Activated naive CD8-positive, alpha-beta T cell treated with anti-CD3 and anti-CD28 coated beads for 36 hours (primary cell): ENCODE data around the gene RSRC1. TPM values are rescaled to one million over a fixed set of nuclear protein-coding genes. Genes with fewer than 3 reads are reported as not detected.
"Not testable (repeated sequence)": the region's sequence is repeated elsewhere in the genome, so short reads cannot be mapped to it uniquely, and the experiment has no call there.

Experiments used
- DNase-seq: peaks from one replicate; pipeline ENCODE4 v3.0.0; 2021
- H3K27ac Mint-ChIP-seq: one replicate; pipeline ENCODE4 v1.8.0; 2022; ENCODE audit warnings: mild to moderate bottlenecking, moderate library complexity, mixed read lengths
- H3K27me3 Mint-ChIP-seq: one replicate; pipeline ENCODE4 v1.8.0; 2022; ENCODE audit warnings: mild to moderate bottlenecking, mixed read lengths
- H3K36me3 Mint-ChIP-seq: one replicate; pipeline ENCODE4 v1.8.0; 2021; ENCODE audit warnings: mild to moderate bottlenecking, mixed read lengths
- H3K4me1 Mint-ChIP-seq: one replicate; pipeline ENCODE4 v1.8.0; 2021; ENCODE audit warnings: mixed read lengths
- H3K4me3 Mint-ChIP-seq: one replicate; pipeline ENCODE4 v1.8.0; 2022; ENCODE audit warnings: mild to moderate bottlenecking, moderate library complexity, mixed read lengths
- H3K9me3 Mint-ChIP-seq: one replicate; pipeline ENCODE4 v1.8.0; 2022; ENCODE audit warnings: mixed read lengths
- total RNA-seq, 2 experiments: library from RNA; stranded (reverse); gene quantifications; one replicate each; pipeline ENCODE4 v1.2.3, GENCODE V29; 2021

The RSRC1 gene
- total RNA-seq, 2 experiments from 2014 or later = 33.2 to 37.1 TPM

- H3K9me3 Mint-ChIP-seq = peaks cover 12% of the 10 kb centered on the region
- no peaks in the 10 kb centered on the region for H3K4me1 Mint-ChIP-seq
- H3K27me3 Mint-ChIP-seq = no peaks in the 10 kb centered on the region
- DNase-seq = no peak
- H3K36me3 Mint-ChIP-seq = peaks cover 30% of the 10 kb centered on the region
- no peak overlapping the region for H3K27ac Mint-ChIP-seq
- no peak overlapping the region for H3K4me3 Mint-ChIP-seq
Measured at GRCh38 chr3:158337110-158337509, 227.2 kb downstream of the RSRC1 start.

- no peak for DNase-seq
- Mint-ChIP-seq H3K4me1 (no peaks in the 10 kb centered on the region), H3K9me3 (peaks cover 15% of the 10 kb centered on the region), H3K27ac (no peak overlapping the region), H3K36me3 (peaks cover 38% of the 10 kb centered on the region), H3K4me3 (no peak overlapping the region), H3K27me3 (no peaks in the 10 kb centered on the region)
Measured at GRCh38 chr3:158339638-158340037, 229.7 kb downstream of the RSRC1 start.

DNA sequence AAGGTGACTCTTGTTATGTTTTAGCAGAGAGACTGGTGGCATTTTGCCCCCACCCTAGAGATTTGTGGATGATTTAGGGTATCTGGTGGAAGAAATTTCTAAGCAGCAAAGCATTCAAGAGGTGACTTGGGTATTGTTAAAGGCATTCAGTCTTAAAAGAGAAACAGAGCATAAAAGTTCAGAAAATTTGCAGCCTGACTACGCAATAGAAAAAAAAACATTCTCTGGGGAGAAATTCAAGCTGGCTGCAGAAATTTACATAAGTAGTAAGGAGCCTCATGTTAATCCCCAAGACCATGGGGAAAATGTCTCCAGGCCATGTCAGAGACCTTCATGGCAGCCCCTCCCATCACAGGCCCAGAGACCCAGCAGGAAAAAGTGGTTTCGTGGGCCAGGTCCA, 231.1 kb downstream of the RSRC1 start:
- DNase-seq, H3K27me3 Mint-ChIP-seq, H3K27ac Mint-ChIP-seq, H3K4me1 Mint-ChIP-seq, H3K4me3 Mint-ChIP-seq: not testable (repeated sequence)
- peaks cover 16% of the 10 kb centered on the region for H3K9me3 Mint-ChIP-seq
- H3K36me3 Mint-ChIP-seq = peaks cover 33% of the 10 kb centered on the region

GRCh38 chr3:158347966-158348365, 238.1 kb downstream of the RSRC1 start:
- no peak overlapping the region for H3K27ac Mint-ChIP-seq
- peaks cover 8% of the 10 kb centered on the region for H3K9me3 Mint-ChIP-seq
- no peaks in the 10 kb centered on the region for H3K4me1 Mint-ChIP-seq
- no peak overlapping the region for H3K4me3 Mint-ChIP-seq
- DNase-seq = no peak
- no peaks in the 10 kb centered on the region for H3K27me3 Mint-ChIP-seq
- H3K36me3 Mint-ChIP-seq = peaks cover 18% of the 10 kb centered on the region

DNA sequence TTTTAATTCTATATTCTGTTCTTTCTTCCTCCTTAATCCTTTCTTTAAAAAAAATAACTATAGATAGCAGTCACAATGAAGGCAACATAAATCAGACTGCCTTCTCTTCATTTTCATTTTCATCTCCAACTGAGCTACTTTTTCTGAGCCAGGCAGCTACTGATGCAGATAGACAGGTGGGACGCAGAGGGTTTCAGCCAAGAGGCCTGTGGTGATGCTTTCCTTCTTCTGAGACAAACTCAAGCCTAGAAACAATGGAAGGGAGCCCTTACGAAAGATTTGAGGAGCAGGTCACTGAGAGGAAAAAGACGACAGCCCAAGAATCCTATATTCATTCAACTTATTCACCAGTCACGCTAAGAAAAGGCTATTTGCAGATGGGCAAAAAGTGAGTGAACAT, 241.1 kb downstream of the RSRC1 start:
- no peak for DNase-seq
- H3K4me3 Mint-ChIP-seq = no peak overlapping the region
- no peaks in the 10 kb centered on the region for H3K4me1 Mint-ChIP-seq
- H3K27me3 Mint-ChIP-seq = no peaks in the 10 kb centered on the region
- peaks cover 4% of the 10 kb centered on the region for H3K9me3 Mint-ChIP-seq
- H3K36me3 Mint-ChIP-seq = peaks cover 8% of the 10 kb centered on the region
- no peak overlapping the region for H3K27ac Mint-ChIP-seq

DNA sequence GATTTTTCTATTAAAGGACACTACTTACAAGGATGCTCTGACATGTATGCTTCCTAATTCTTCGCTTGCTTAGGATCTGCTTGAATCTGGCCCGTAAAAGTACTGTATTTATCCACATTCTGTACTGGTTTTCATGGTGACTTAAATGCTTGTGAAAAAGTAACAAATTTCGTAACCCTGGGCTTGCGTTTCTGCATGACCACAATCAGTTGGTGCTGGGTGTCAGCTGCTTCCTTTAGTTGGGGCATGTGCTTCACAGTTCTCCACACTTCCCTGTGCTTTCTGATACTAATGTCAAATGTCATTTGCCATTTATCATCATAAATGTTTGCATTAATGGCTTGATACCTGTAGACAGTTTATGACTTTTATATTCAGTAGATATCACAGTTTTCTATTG, 242.7 kb downstream of the RSRC1 start:
- no peaks in the 10 kb centered on the region for H3K27me3 Mint-ChIP-seq
- peaks cover 8% of the 10 kb centered on the region for H3K36me3 Mint-ChIP-seq
- no peak overlapping the region for H3K27ac Mint-ChIP-seq
- H3K4me1 Mint-ChIP-seq = no peaks in the 10 kb centered on the region
- no peak for DNase-seq
- peaks cover 4% of the 10 kb centered on the region for H3K9me3 Mint-ChIP-seq
- H3K4me3 Mint-ChIP-seq = no peak overlapping the region

DNA sequence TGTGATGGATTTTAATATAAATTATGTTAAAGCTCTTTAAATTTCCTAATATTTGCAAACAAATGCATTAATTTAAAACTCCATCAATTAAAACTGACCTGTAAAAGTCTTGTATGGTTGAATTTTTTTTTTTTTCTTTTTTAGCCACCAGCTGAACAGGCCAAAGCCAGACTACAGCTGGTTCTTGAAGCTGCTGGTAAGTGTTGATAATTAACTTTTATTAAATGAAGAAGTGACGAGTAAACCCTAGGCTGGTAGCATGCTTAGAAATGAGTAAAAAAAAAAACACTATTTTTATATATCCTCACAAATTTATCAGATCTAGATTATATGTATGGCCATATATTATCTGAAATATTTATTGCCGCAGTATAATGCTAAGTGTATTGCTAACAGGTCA, 244.8 kb downstream of the RSRC1 start:
- no peak for DNase-seq
- H3K9me3 Mint-ChIP-seq = peaks cover 1% of the 10 kb centered on the region
- no peaks in the 10 kb centered on the region for H3K27me3 Mint-ChIP-seq
- H3K27ac Mint-ChIP-seq = no peak overlapping the region
- H3K36me3 Mint-ChIP-seq = peaks cover 17% of the 10 kb centered on the region
- no peak overlapping the region for H3K4me3 Mint-ChIP-seq
- no peaks in the 10 kb centered on the region for H3K4me1 Mint-ChIP-seq

- no peaks in the 10 kb centered on the region for H3K27me3 Mint-ChIP-seq
- DNase-seq = no peak
- no peak overlapping the region for H3K27ac Mint-ChIP-seq
- H3K4me3 Mint-ChIP-seq = no peak overlapping the region
- H3K4me1 Mint-ChIP-seq = no peaks in the 10 kb centered on the region
- H3K36me3 Mint-ChIP-seq = peaks cover 20% of the 10 kb centered on the region
- H3K9me3 Mint-ChIP-seq = peaks cover 1% of the 10 kb centered on the region
Measured at GRCh38 chr3:158355623-158356588, 246.0 kb downstream of the RSRC1 start.

GRCh38 chr3:158359339-158359738, 249.4 kb downstream of the RSRC1 start:
- no peak overlapping the region for H3K4me3 Mint-ChIP-seq
- no peak overlapping the region for H3K27ac Mint-ChIP-seq
- no peaks in the 10 kb centered on the region for H3K4me1 Mint-ChIP-seq
- H3K36me3 Mint-ChIP-seq = peaks cover 25% of the 10 kb centered on the region
- H3K27me3 Mint-ChIP-seq = no peaks in the 10 kb centered on the region
- H3K9me3 Mint-ChIP-seq = peaks cover 6% of the 10 kb centered on the region
- no peak for DNase-seq

DNA sequence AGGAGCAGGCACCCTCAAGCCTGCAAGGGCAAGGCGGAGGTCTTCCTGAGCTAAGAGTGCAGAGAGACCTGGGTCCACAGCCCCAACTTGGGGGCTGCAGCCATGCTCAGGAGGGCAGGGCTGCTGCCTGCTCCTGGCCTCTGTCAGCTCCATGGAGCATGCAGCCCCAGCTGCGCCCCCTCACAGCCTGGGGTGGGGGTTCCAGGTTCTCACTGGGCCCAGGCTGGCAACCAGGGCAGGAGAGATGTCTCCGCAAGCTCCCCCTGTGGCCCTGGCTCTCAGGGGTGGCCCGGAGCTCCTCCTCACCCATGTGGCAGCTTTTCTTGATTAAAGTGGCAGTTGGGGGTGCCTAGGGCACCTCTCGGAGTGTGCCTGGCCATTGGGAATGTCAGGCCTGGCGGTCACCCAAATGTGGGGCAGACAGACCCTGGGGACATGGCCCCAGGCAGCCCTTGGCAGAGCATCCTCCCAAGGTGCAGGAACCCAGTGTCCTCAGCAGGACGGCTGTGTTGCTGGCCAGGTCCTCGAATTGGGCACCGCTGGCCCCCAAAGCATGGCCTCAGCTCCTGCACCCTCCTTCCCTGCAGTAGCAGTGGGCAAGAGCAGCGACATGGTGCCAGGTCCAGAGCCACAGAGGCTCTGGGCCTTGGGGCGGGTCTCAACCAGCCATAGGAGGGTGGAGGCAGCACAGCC, 251.0 kb downstream of the RSRC1 start:
- peaks cover 32% of the 10 kb centered on the region for H3K36me3 Mint-ChIP-seq
- H3K9me3 Mint-ChIP-seq = peaks cover 8% of the 10 kb centered on the region
- no peaks in the 10 kb centered on the region for H3K4me1 Mint-ChIP-seq
- no peak overlapping the region for H3K4me3 Mint-ChIP-seq
- DNase-seq = no peak
- no peak overlapping the region for H3K27ac Mint-ChIP-seq
- H3K27me3 Mint-ChIP-seq = no peaks in the 10 kb centered on the region

DNA sequence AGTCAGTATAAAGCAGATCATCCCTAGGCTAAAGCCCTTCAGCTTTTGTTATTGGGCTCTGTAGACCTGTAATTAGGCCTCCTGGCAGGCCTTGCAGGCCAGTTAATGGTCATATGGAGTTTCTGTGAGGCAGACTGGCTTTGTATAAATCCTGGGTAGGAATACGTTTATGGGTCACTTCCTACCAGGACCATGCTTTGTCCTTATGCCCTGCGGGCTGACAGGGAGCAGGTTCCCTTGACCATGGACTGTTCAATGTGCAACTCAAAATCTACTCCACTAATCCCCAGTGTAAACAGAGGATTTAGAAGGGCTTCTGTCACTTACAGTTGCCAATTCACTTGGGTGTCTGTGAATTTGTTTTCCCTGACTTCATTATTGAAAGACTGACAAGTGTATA, 258.4 kb downstream of the RSRC1 start:
- Mint-ChIP-seq H3K27ac (no peak overlapping the region), H3K9me3 (peaks cover 5% of the 10 kb centered on the region), H3K36me3 (peaks cover 27% of the 10 kb centered on the region), H3K4me1 (no peaks in the 10 kb centered on the region), H3K27me3 (no peaks in the 10 kb centered on the region), H3K4me3 (no peak overlapping the region)
- no peak for DNase-seq

- H3K4me3 Mint-ChIP-seq = no peak overlapping the region
- H3K27ac Mint-ChIP-seq = no peak overlapping the region
- H3K4me1 Mint-ChIP-seq = no peaks in the 10 kb centered on the region
- H3K9me3 Mint-ChIP-seq = peaks cover 5% of the 10 kb centered on the region
- no peak for DNase-seq
- H3K36me3 Mint-ChIP-seq = peaks cover 27% of the 10 kb centered on the region
- no peaks in the 10 kb centered on the region for H3K27me3 Mint-ChIP-seq
Measured at GRCh38 chr3:158369279-158369678, 259.4 kb downstream of the RSRC1 start.

DNA sequence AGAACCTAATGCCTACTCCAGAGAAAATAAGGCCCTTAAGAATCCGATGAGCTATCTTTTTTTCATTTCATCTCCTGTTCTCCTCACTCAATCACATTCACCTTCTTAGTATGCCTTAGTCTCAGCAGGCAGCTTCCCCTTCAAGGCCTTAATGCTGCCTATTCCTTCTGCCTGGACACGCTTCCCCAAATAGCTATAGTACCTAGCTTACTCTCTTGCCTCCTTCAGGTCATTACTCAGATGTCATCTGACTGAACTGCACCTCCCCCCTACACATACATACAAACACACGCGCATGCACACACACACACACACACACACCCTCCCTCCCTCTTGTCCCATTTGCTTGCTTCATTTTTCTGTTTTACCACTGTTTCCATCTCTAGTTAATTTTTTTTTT, 269.6 kb downstream of the RSRC1 start:
- no peak overlapping the region for H3K4me3 Mint-ChIP-seq
- no peaks in the 10 kb centered on the region for H3K9me3 Mint-ChIP-seq
- no peaks in the 10 kb centered on the region for H3K27me3 Mint-ChIP-seq
- DNase-seq = no peak
- H3K36me3 Mint-ChIP-seq = peaks cover 19% of the 10 kb centered on the region
- H3K4me1 Mint-ChIP-seq = no peaks in the 10 kb centered on the region
- no peak overlapping the region for H3K27ac Mint-ChIP-seq

GRCh38 chr3:158381262-158381868, 271.5 kb downstream of the RSRC1 start:
- Mint-ChIP-seq H3K27me3 (no peaks in the 10 kb centered on the region), H3K4me1 (no peaks in the 10 kb centered on the region), H3K9me3 (peaks cover 1% of the 10 kb centered on the region), H3K27ac (no peak overlapping the region), H3K4me3 (no peak overlapping the region), H3K36me3 (peaks cover 19% of the 10 kb centered on the region)
- DNase-seq = no peak

DNA sequence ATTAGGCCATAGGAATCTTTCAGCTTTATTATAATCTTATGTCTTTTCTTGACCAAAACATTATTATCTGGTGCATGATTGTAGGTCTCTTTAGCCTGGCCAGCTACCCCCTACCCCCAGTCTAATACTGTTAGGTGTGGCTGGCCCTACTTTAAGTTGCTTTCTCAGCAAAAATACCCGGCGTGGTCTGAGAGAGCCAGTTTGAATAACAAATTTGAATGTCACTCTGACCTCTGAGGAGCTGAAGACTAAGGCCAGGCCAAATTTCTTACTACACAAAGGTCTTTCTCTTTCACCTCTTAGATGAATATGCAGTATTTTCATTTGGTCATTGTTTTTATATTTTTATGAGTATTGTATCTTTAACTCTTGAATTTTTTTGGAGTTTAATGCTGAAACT, 272.6 kb downstream of the RSRC1 start:
- peaks cover 2% of the 10 kb centered on the region for H3K9me3 Mint-ChIP-seq
- no peaks in the 10 kb centered on the region for H3K27me3 Mint-ChIP-seq
- H3K27ac Mint-ChIP-seq = no peak overlapping the region
- no peak for DNase-seq
- H3K4me3 Mint-ChIP-seq = no peak overlapping the region
- H3K4me1 Mint-ChIP-seq = no peaks in the 10 kb centered on the region
- peaks cover 11% of the 10 kb centered on the region for H3K36me3 Mint-ChIP-seq
